Measurements from ENCODE around the gene HYAL1. TPM values are rescaled to one million over a fixed set of nuclear protein-coding genes. Genes with fewer than 3 reads are reported as not detected.

The HYAL1 gene
- total and polyA plus RNA-seq, 9 donors, result 1.8 to 9.3 (median 3.5) TPM

DNA sequence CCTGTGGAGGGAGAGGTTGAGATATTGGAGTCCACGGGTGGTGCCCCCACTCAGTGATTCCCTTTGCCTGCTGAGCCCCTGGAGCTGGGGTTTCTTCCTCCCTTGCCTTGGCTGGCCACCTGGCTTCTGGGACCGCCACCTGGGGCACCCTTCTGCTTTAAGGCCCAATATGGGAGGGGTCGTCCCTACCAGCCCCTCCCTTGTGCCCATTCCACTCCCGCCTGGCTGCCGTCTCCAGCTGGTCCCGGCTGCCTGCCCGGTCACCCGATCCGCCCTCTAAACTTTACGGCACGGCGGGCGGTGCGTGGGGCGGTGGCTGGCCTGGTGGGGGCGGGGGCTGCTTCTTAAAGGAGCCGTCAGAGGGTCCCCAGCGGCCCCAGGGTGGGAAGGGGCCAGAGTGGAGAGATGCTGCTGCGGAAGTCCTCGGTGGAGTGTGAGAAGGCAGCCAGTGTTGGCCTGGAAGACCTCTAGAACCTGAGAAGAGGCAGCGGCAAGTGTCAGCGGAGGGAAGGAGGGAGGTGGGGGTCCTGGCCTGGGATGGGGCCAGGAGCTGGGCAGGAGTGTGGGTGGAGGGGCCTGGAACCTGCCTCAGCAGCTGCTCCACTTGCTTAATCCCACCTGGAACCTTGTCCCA lies 36.0 kb downstream of the HYAL1 start:
- intact Hi-C loops (cut with DNase I), result loop anchor here in 1 of 4 donors (10.0 kb wide), 1 partner anchor 57 kb away; the partner anchor contains the start of genes HYAL2 and TUSC2
- TF ChIP-seq, protein P1, sequence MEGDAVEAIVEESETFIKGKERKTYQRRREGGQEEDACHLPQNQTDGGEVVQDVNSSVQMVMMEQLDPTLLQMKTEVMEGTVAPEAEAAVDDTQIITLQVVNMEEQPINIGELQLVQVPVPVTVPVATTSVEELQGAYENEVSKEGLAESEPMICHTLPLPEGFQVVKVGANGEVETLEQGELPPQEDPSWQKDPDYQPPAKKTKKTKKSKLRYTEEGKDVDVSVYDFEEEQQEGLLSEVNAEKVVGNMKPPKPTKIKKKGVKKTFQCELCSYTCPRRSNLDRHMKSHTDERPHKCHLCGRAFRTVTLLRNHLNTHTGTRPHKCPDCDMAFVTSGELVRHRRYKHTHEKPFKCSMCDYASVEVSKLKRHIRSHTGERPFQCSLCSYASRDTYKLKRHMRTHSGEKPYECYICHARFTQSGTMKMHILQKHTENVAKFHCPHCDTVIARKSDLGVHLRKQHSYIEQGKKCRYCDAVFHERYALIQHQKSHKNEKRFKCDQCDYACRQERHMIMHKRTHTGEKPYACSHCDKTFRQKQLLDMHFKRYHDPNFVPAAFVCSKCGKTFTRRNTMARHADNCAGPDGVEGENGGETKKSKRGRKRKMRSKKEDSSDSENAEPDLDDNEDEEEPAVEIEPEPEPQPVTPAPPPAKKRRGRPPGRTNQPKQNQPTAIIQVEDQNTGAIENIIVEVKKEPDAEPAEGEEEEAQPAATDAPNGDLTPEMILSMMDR (IDR thresholded peaks at IDR 0.05), result no peak
- no peak for TF ChIP-seq POLR2A (IDR thresholded peaks at IDR 0.05)
- no peak for TF ChIP-seq EP300 (IDR thresholded peaks at IDR 0.05)
- H3K9me3 ChIP-seq, result no peaks in the 10 kb centered on the region
- peak; percentile 71 to 85 (median 78) for DNase-seq
- H3K36me3 ChIP-seq, result no peaks in the 10 kb centered on the region
- H3K4me3 ChIP-seq, result peak overlapping the region; percentile 42
- no peaks in the 10 kb centered on the region for H3K27me3 ChIP-seq
- WGBS, 3 donors, result 4 to 10% (median 5%) methylated on average over 15 to 22 of the region's 22 CpGs
- H3K4me1 ChIP-seq (ENCODE audit: insufficient read depth), result peaks cover 48% of the 10 kb centered on the region
- H3K27ac ChIP-seq, result peak overlapping the region; percentile 62 to 99

DNA sequence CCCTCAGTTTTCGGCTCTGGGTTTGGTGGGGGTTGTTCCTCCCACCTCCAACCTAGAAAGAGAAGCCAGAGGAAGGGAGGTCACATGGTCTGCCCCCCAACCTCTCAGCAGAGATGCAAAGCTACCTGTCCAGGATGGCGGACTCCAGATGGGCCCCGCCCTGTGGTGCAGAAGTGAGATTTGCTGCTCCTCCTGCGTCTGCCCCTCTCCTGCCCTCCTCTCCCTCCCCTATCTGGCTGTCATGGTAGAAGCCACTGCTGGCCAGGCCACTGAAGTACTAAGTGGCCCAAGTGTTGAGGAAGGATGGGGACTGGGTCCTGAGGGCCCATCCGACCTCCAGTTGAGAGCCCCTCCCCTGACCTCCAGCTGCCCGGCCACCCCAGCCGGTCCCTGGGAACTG lies 36.5 kb downstream of the HYAL1 start:
- TF ChIP-seq, protein P1 (IDR thresholded peaks at IDR 0.05), result no peak
- TF ChIP-seq EP300 (IDR thresholded peaks at IDR 0.05), result no peak
- no peak for TF ChIP-seq POLR2A (IDR thresholded peaks at IDR 0.05)
- intact Hi-C loops (cut with DNase I), result loop anchor here in 1 of 4 donors (10.0 kb wide), 1 partner anchor 58 kb away; the partner anchor contains the start of genes HYAL2 and TUSC2
- Histone ChIP-seq H3K27ac (peak overlapping the region; percentile 62 to 99), H3K4me1 (ENCODE audit: insufficient read depth) (peaks cover 48% of the 10 kb centered on the region), H3K4me3 (peak overlapping the region; percentile 42), H3K36me3 (no peaks in the 10 kb centered on the region), H3K27me3 (no peaks in the 10 kb centered on the region), H3K9me3 (no peaks in the 10 kb centered on the region)
- peak in 2 of 5 donors; percentile 34 to 53 for DNase-seq
- WGBS, 3 donors, result 47 to 59% (median 52%) methylated on average over 6 to 7 of the region's 7 CpGs

DNA sequence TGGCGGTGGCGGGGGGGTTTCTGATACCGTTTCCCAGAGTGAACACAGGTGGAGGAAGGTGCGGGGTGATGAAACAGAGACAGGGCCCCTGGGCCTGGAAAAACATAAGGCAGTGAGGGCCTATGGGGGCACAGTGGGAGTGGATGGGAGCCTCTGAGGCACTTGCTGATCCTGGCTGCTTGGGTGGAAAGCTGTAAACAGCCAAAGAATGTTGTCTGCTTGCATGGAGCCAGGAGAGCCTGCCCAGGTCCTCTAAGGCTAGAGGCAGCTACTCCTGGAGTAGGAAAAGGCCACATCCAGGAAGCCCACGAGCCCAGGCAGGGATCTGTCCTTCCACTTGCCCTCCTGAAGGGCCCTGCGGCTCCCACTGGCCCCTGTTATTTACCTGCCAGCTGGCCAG lies 37.4 kb downstream of the HYAL1 start:
- TF ChIP-seq EP300 (IDR thresholded peaks at IDR 0.05), result no peak
- no peak for TF ChIP-seq POLR2A (IDR thresholded peaks at IDR 0.05)
- TF ChIP-seq, protein P1 (IDR thresholded peaks at IDR 0.05), result no peak
- Histone ChIP-seq H3K27ac (peak overlapping the region; percentile 62 to 99), H3K4me3 (no peak overlapping the region), H3K27me3 (no peaks in the 10 kb centered on the region), H3K9me3 (no peaks in the 10 kb centered on the region), H3K4me1 (ENCODE audit: insufficient read depth) (peaks cover 53% of the 10 kb centered on the region), H3K36me3 (no peaks in the 10 kb centered on the region)
- 72 to 75% (median 74%) methylated on average over 6 of the region's 6 CpGs for WGBS, 3 donors
- DNase-seq, result peak in 3 of 5 donors; percentile 41 to 54 (median 43)
- intact Hi-C loops (cut with DNase I), result loop anchor here in 1 of 4 donors (10.0 kb wide), 1 partner anchor 59 kb away; the partner anchor contains the start of genes HYAL2 and TUSC2

DNA sequence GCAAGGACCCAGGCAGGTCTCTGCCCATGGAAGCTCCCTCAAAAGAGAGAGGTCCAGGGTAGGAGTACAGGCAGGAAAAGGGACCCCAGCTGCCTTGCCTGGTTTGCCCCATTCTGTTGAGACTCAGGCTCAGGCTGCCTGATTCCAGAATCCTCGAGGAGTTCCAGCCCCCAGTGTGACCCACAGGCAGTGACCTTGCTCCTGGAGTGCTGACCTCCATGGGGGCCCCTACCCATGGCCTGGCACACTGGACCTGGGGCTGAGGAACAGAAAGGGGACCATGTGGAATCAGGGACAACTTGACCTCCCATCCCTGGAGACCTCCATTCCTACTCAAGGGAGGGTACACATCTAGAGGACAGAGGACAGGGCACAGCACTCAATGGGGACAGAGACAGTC lies 37.8 kb downstream of the HYAL1 start:
- no peaks in the 10 kb centered on the region for H3K9me3 ChIP-seq
- H3K36me3 ChIP-seq, result no peaks in the 10 kb centered on the region
- peak in 1 of 5 donors; percentile 51 for DNase-seq
- no peaks in the 10 kb centered on the region for H3K27me3 ChIP-seq
- intact Hi-C loops (cut with DNase I), result loop anchor here in 1 of 4 donors (10.0 kb wide), 1 partner anchor 59 kb away; the partner anchor contains the start of genes HYAL2 and TUSC2
- H3K4me3 ChIP-seq, result no peak overlapping the region
- TF ChIP-seq EP300 (IDR thresholded peaks at IDR 0.05) (no peak), POLR2A (IDR thresholded peaks at IDR 0.05) (no peak)
- TF ChIP-seq, protein P1 (IDR thresholded peaks at IDR 0.05), result no peak
- 16 to 60% (median 32%) methylated on average over 1 of the region's 1 CpG for WGBS, 3 donors
- H3K4me1 ChIP-seq (ENCODE audit: insufficient read depth), result peaks cover 58% of the 10 kb centered on the region
- peak overlapping the region; percentile 62 to 99 for H3K27ac ChIP-seq
